ENCODE data around the gene ZIK1. TPM values are rescaled to one million over a fixed set of nuclear protein-coding genes. Genes with fewer than 3 reads are reported as not detected.

The ZIK1 gene
- total RNA-seq, 1 experiment from 2014 or later, result not detected

DNA sequence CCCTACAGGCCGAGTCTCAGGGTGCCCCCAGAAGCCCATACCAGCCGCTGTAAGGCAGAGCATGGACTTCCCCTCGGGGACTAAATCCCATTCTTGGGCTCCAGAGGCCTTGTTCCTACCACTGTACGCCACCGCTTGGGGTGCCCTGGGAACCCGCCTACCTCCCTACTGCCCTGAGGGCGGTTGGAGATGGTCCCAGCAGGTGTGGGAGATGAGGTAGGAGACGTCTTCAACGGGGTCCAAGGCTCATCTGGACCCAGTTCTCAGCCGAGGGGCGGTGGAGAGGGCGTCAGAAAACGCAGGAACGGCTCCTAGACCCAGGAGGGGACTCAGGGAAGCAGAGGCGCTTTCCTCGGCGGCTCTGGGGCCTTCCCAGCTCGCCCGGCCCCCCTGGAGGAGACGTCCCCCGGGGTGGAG is 833 bp upstream of the ZIK1 start:
- Histone ChIP-seq H3K27me3 (ENCODE audit: insufficient read depth, low read length) (no peaks in the 10 kb centered on the region), H3K4me1 (ENCODE audit: control insufficient read depth in 1 of 2, insufficient read depth in 2 of 2, low read length in 2 of 2) (peaks cover under 1 to 10% of the 10 kb centered on the region in 2 experiments; a peak in 3 of 4 replicates), H3K4me3 (replicated peaks in 1 of 2; ENCODE audit: low read depth in 1 of 2, low read length in 2 of 2) (no peak overlapping the region), H3K79me2 (ENCODE audit: insufficient read depth, low read length) (peaks cover 2% of the 10 kb centered on the region; the same call in 1 of the 2 replicates), H3K4me2 (ENCODE audit: low read length) (no peak overlapping the region), H3K9me3 (ENCODE audit: control insufficient read depth in 1 of 2, insufficient read depth in 1 of 2, low read depth in 1 of 2, low read length in 2 of 2) (peaks cover 0 to 12% of the 10 kb centered on the region in 2 experiments; a peak in 2 of 4 replicates), H3K9ac (ENCODE audit: low read length) (no peak overlapping the region), H3K36me3 (ENCODE audit: control insufficient read depth in 1 of 2, insufficient read depth in 2 of 2, low read length in 2 of 2) (no peaks in the 10 kb centered on the region), H2AFZ (ENCODE audit: low read depth, low read length, poor library complexity, severe bottlenecking) (no peak overlapping the region), H3K27ac (ENCODE audit: low read depth, low read length) (no peak overlapping the region), H4K20me1 (ENCODE audit: insufficient read depth) (no peaks in the 10 kb centered on the region), H3K9me2 (ENCODE audit: insufficient read depth) (no peaks in the 10 kb centered on the region)
- RAD21 ChIA-PET (ENCODE audit: low non-redundant PET in 1 of 2, low total read pairs in 2 of 2, uncharacterized antibody in 2 of 2, unreplicated experiment in 2 of 2), result no interaction called here
- ATAC-seq (no peak), DNase-seq (ENCODE audit: low read depth, low spot score) (no peak)
- BruUV-seq (replicated peaks), result no TSS peak
- intact Hi-C loops (cut with micrococcal nuclease), result no loop called here
- POLR2A ChIA-PET, result no interaction called here
- CTCF ChIA-PET, result no interaction called here
- TF ChIP-seq CTCF (IDR thresholded peaks at IDR 0.05 in 2 of 3, conservative IDR thresholded peaks at IDR 0.05 in 1 of 3; ENCODE audit: borderline replicate concordance in 1 of 3, insufficient read depth in 1 of 3, low read depth in 2 of 3, low read length in 2 of 3) (no peak), ZFX (IDR thresholded peaks at IDR 0.05) (no peak), CEBPB (IDR thresholded peaks at IDR 0.05; ENCODE audit: low read depth) (no peak), ZBTB33 (IDR thresholded peaks at IDR 0.05; ENCODE audit: extremely low read depth, insufficient replicate concordance, low read length) (no peak), POLR2A (IDR thresholded peaks at IDR 0.05; ENCODE audit: borderline replicate concordance, extremely low read depth, insufficient read depth, insufficient read length) (no peak), CBX3 (IDR thresholded peaks at IDR 0.05; ENCODE audit: low read depth) (no peak), ZNF274 (IDR thresholded peaks at IDR 0.05; ENCODE audit: low read depth, low read length) (no peak), ELF1 (IDR thresholded peaks at IDR 0.05; ENCODE audit: borderline replicate concordance, low read depth) (no peak), REST (IDR thresholded peaks at IDR 0.05; ENCODE audit: low read depth) (no peak), SRF (IDR thresholded peaks at IDR 0.05; ENCODE audit: low read depth) (no peak), RAD21 (IDR thresholded peaks at IDR 0.05; ENCODE audit: low read depth) (no peak), FOSL1 (IDR thresholded peaks at IDR 0.05; ENCODE audit: low read depth) (no peak), EZH2 (IDR thresholded peaks at IDR 0.05) (no peak), YY1 (IDR thresholded peaks at IDR 0.05; ENCODE audit: extremely low read depth, insufficient replicate concordance, low read depth, low read length) (no peak), SP1 (IDR thresholded peaks at IDR 0.05; ENCODE audit: low read depth) (no peak), JUND (IDR thresholded peaks at IDR 0.05) (no peak), EZH2phosphoT487 (IDR thresholded peaks at IDR 0.05; ENCODE audit: borderline replicate concordance) (no peak)
